ENCODE measurements around the gene ASAP3.

The ASAP3 gene

DNA sequence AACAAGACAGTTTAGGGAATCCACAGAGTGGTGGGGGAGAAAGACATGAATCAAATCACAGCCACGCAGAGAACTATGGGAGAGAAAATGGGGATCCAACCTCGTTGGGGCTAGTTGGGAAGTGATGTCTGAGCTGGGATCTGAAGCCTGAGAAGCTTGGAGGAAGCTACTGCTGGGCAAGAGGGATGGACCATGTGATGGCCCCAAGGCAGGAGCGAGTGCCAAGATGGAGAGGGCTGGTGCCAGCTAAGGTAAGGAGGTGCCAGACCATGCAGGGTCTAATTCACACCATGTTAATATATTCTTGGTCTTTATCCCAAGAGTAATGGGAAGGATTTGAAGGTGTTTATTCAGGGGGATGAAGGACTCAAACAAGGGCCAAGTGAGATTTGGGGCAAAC lies 41.2 kb downstream of the ASAP3 start:
- TF ChIP-seq, protein P1, sequence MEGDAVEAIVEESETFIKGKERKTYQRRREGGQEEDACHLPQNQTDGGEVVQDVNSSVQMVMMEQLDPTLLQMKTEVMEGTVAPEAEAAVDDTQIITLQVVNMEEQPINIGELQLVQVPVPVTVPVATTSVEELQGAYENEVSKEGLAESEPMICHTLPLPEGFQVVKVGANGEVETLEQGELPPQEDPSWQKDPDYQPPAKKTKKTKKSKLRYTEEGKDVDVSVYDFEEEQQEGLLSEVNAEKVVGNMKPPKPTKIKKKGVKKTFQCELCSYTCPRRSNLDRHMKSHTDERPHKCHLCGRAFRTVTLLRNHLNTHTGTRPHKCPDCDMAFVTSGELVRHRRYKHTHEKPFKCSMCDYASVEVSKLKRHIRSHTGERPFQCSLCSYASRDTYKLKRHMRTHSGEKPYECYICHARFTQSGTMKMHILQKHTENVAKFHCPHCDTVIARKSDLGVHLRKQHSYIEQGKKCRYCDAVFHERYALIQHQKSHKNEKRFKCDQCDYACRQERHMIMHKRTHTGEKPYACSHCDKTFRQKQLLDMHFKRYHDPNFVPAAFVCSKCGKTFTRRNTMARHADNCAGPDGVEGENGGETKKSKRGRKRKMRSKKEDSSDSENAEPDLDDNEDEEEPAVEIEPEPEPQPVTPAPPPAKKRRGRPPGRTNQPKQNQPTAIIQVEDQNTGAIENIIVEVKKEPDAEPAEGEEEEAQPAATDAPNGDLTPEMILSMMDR (IDR thresholded peaks at IDR 0.05; ENCODE audit: control insufficient read depth, insufficient read depth, low read depth, low read length, missing control alignments) = no peak
- no peak overlapping the region for H3K4me3 ChIP-seq (ENCODE audit: control insufficient read depth, low read depth, low read length)
- no peak for DNase-seq (ENCODE audit: low read depth)

DNA sequence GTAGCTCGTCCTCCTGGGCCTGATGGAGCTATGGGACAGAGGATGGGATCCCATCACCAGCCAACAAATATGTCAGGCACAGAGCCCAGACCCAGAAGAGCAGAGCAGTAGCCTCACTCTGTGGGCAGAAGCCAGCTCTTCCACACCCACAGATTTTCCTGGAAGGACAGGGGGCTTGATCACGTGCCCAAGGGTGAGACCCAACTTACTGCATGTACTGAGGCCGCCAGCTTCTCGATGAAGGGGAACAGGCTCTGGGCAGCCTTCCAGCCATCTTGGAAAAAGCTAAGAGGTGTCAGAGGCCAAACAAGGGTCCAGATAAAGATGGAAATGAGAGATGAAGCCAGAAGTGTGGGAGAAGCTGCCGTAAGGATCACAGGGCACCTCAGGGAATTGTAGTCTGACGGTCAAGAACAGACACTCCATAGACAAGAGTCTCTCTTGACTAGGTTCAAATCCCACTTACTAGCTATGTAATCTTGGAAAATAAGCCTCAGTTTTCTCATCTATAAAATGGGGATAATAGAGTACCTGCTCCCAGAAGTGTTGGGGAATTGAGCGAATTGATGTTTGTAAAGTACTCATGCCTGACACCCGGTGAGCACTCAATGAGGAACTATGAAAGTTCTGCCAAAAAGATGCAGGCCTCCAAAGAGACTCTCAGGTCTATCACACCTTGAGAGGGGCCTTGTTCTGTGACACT lies 42.4 kb downstream of the ASAP3 start:
- no peak overlapping the region for H3K4me3 ChIP-seq (ENCODE audit: control insufficient read depth, low read depth, low read length)
- TF ChIP-seq, protein P1 (IDR thresholded peaks at IDR 0.05; ENCODE audit: control insufficient read depth, insufficient read depth, low read depth, low read length, missing control alignments) = no peak
- no peak for DNase-seq (ENCODE audit: low read depth)

DNA sequence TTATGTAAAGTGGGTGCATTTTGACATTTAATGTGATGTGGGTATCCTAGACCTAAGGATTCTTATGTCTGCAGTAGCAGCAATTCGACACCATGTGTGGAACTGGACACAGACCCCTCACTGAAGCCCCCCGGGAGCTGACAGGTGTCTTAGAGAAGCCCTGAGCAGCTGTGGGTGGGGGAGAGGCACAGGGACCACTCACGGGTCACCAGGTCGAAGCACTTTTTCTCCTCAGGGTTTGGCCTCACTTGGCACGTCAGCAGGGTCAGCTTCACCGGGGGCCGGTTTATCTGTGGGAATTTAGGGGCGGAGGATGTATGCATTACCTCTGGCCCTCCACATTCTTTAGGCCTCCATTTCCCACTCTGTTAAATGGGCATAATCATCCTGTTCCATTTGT lies 45.4 kb downstream of the ASAP3 start:
- DNase-seq (ENCODE audit: low read depth) = no peak
- no peak overlapping the region for H3K4me3 ChIP-seq (ENCODE audit: control insufficient read depth, low read depth, low read length)
- TF ChIP-seq, protein P1 (IDR thresholded peaks at IDR 0.05; ENCODE audit: control insufficient read depth, insufficient read depth, low read depth, low read length, missing control alignments) = no peak

DNA sequence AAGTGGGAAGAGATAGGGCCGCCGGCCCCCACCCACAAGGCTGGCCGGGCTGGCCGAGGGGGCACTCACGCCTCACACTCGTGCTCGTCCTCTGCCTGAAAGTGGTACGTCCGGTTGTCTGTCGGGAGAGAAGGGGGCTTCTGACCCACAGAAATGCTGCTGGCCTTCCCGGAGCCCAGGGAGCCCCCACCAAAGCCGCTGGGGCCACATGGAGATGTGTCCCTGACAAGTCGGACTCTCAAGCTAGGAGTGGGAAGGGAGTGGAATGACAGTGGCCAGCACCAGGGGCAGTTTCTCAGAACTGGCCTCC lies 46.7 kb downstream of the ASAP3 start:
- DNase-seq (ENCODE audit: low read depth) = no peak
- H3K4me3 ChIP-seq (ENCODE audit: control insufficient read depth, low read depth, low read length) = no peak overlapping the region
- TF ChIP-seq, protein P1 (IDR thresholded peaks at IDR 0.05; ENCODE audit: control insufficient read depth, insufficient read depth, low read depth, low read length, missing control alignments) = no peak

DNA sequence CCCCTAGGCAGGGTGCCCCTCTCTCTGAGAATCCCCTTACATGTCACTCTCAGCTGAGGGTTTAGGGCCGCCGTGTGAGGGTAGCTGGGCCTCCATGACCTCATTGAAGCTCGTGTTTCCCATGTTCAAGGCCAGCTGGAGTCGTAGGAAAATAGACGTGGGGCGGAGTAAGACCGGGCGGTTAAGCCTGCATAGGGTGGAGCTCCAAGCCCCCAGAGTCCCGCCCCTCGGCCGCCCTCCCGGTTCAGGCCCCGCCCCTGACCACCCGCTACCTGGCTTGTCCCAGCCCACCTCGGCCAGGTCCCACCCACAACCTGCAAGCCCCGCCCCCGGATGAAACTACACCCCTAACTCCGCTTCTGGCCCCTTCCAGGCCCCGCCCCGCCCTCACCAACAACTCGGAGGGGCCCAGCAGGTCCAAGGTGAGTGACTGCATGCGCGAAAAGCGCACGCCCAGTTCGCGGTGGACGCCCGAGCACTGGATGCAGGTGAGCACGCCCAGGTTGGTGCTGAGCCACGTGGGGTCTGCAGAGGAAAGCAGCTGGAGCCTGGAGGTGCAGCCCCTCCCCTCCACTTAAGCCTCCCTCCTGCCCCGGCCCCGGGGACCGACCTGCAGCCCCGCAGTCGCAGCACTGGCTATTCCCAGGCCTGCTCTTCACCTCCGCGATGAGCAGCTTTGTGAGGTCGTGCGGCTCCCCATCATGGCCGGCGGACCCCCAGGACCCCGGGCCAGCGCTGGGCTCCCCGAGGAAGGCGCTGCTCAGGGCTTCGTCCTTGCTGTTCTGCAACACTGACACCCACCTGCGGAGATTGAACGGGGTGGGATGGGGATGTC lies 47.2 kb downstream of the ASAP3 start:
- TF ChIP-seq, protein P1 (IDR thresholded peaks at IDR 0.05; ENCODE audit: control insufficient read depth, insufficient read depth, low read depth, low read length, missing control alignments) = no peak
- no peak for DNase-seq (ENCODE audit: low read depth)
- H3K4me3 ChIP-seq (ENCODE audit: control insufficient read depth, low read depth, low read length) = no peak overlapping the region

DNA sequence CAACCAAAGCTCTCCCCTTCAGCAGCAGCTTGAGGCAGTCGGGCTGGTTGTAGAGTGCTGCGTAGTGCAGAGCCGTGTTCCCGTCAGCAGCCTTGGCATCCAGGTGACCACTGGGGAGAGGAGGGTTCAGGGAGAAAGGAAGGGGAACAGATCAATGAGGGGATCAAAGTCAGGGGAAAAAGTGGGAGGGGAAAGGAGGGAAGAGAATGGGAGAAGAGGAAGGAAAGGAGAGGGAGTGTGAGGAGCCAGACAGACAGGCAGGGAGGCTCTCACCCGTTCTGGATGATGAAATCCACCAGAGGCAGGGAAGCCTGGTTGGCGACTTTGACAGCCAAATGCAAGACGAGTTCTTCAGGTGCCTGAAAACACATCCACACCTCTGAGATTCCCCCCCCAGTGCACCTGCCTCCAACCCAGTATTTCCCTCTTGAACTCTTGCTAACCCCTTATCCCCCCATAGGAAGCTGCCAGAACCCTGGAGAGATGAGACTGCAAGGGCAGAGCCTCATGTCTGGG lies 49.7 kb downstream of the ASAP3 start:
- TF ChIP-seq, protein P1 (IDR thresholded peaks at IDR 0.05; ENCODE audit: control insufficient read depth, insufficient read depth, low read depth, low read length, missing control alignments) = no peak
- no peak for DNase-seq (ENCODE audit: low read depth)
- no peak overlapping the region for H3K4me3 ChIP-seq (ENCODE audit: control insufficient read depth, low read depth, low read length)

Measured in AG09309 (cell line).